ENCODE results near the gene DENND1B.

DENND1B gene

GRCh38 chr1:197763307-197763706, 12.0 kb downstream of the DENND1B start:
- H3K27ac ChIP-seq (ENCODE audit: extremely low read depth, low read depth, low read length), result no peak overlapping the region
- H3K9me3 ChIP-seq (ENCODE audit: control insufficient read depth, insufficient read depth, low read depth, low read length), result no peaks in the 10 kb centered on the region
- TF ChIP-seq ZNF202 (tag by site-specific recombination; IDR thresholded peaks at IDR 0.05; ENCODE audit: borderline replicate concordance) (no peak), ZNF366 (tag by site-specific recombination; conservative IDR thresholded peaks at IDR 0.05) (no peak), ZNF404 (tag by site-specific recombination; IDR thresholded peaks at IDR 0.05) (no peak), ZNF280C (tag by site-specific recombination; IDR thresholded peaks at IDR 0.05) (no peak), ELK4 (IDR thresholded peaks at IDR 0.05; ENCODE audit: borderline replicate concordance, low read depth, low read length) (no peak), ZBTB49 (tag by site-specific recombination; IDR thresholded peaks at IDR 0.05; ENCODE audit: low read depth) (no peak), GLIS2 (tag by site-specific recombination; IDR thresholded peaks at IDR 0.05) (no peak), ZNF585B (tag by site-specific recombination; IDR thresholded peaks at IDR 0.05) (no peak), ZNF292 (tag by site-specific recombination; IDR thresholded peaks at IDR 0.05; ENCODE audit: borderline replicate concordance, low read depth) (no peak), ZSCAN23 (tag by site-specific recombination; IDR thresholded peaks at IDR 0.05) (no peak), ZNF664 (tag by site-specific recombination; IDR thresholded peaks at IDR 0.05) (no peak), ZNF510 (tag by site-specific recombination; IDR thresholded peaks at IDR 0.05; ENCODE audit: insufficient replicate concordance) (no peak), ZFP37 (tag by site-specific recombination; IDR thresholded peaks at IDR 0.05) (no peak), PATZ1 (tag by site-specific recombination; IDR thresholded peaks at IDR 0.05) (no peak), OSR2 (tag by site-specific recombination; IDR thresholded peaks at IDR 0.05) (no peak), ZNF184 (tag by site-specific recombination; IDR thresholded peaks at IDR 0.05) (no peak)
- H3K4me1 ChIP-seq (ENCODE audit: control insufficient read depth, insufficient read depth, low read length), result peaks cover 2% of the 10 kb centered on the region; the same call in 1 of the 2 replicates
- POLR2A ChIA-PET, result no interaction called here
- CTCF ChIA-PET, result no interaction called here
- H3K36me3 ChIP-seq (ENCODE audit: control insufficient read depth in 2 of 2, insufficient read depth in 1 of 2, low read length in 2 of 2), result no peaks in the 10 kb centered on the region
- no peak overlapping the region for H3K4me3 ChIP-seq (ENCODE audit: low read depth, low read length)

GRCh38 chr1:197761654-197762053, 13.6 kb downstream of the DENND1B start:
- H3K4me1 ChIP-seq (ENCODE audit: control insufficient read depth, insufficient read depth, low read length), result peaks cover 2% of the 10 kb centered on the region; the same call in 1 of the 2 replicates
- no peaks in the 10 kb centered on the region for H3K36me3 ChIP-seq (ENCODE audit: control insufficient read depth in 2 of 2, insufficient read depth in 1 of 2, low read length in 2 of 2)
- no peaks in the 10 kb centered on the region for H3K9me3 ChIP-seq (ENCODE audit: control insufficient read depth, insufficient read depth, low read depth, low read length)
- no peak overlapping the region for H3K27ac ChIP-seq (ENCODE audit: extremely low read depth, low read depth, low read length)
- TF ChIP-seq ZBTB8A (tag by site-specific recombination; IDR thresholded peaks at IDR 0.05), result no peak
- TF ChIP-seq ZBTB1 (tag by site-specific recombination; IDR thresholded peaks at IDR 0.05), result no peak
- TF ChIP-seq ZNF654 (tag by site-specific recombination; IDR thresholded peaks at IDR 0.05; ENCODE audit: low read depth), result no peak
- no peak for TF ChIP-seq ZBTB10 (tag by site-specific recombination; IDR thresholded peaks at IDR 0.05)
- no peak for TF ChIP-seq ZNF18 (tag by site-specific recombination; IDR thresholded peaks at IDR 0.05)
- TF ChIP-seq BCL6B (tag by site-specific recombination; IDR thresholded peaks at IDR 0.05), result no peak
- no peak overlapping the region for H3K4me3 ChIP-seq (ENCODE audit: low read depth, low read length)
- ChIA-PET POLR2A (no interaction called here), CTCF (interaction anchor here (0.6 kb wide), 1 partner anchor 14 kb away, joined by 4 read pairs; the partner anchor contains the start of gene DENND1B)
